SW 1271 (cell line): ENCODE measurements around the gene MAF.

ENCODE experiments used
- DNase-seq, 2 experiments: peaks; one replicate each; lab custom pipeline; 2025; lab: John Stamatoyannopoulos, UW

The MAF gene

GRCh38 chr16:79589601-79590102 lies 10.9 kb downstream of the MAF start:
- DNase-seq, result no peak

- no peak for DNase-seq
These were observed 12.6 kb downstream of the MAF start for GRCh38 chr16:79587897-79588296.

- no peak for DNase-seq
These were observed 13.2 kb downstream of the MAF start for GRCh38 chr16:79587296-79587695.

GRCh38 chr16:79582789-79583188 lies 17.7 kb downstream of the MAF start:
- no peak for DNase-seq

GRCh38 chr16:79580453-79581191 lies 19.9 kb downstream of the MAF start:
- no peak for DNase-seq

GRCh38 chr16:79576602-79577001 lies 23.9 kb downstream of the MAF start:
- DNase-seq, result no peak

GRCh38 chr16:79573884-79574283 lies 26.7 kb downstream of the MAF start:
- DNase-seq, result no peak

GRCh38 chr16:79573071-79573470 lies 27.5 kb downstream of the MAF start:
- DNase-seq, result no peak

DNA sequence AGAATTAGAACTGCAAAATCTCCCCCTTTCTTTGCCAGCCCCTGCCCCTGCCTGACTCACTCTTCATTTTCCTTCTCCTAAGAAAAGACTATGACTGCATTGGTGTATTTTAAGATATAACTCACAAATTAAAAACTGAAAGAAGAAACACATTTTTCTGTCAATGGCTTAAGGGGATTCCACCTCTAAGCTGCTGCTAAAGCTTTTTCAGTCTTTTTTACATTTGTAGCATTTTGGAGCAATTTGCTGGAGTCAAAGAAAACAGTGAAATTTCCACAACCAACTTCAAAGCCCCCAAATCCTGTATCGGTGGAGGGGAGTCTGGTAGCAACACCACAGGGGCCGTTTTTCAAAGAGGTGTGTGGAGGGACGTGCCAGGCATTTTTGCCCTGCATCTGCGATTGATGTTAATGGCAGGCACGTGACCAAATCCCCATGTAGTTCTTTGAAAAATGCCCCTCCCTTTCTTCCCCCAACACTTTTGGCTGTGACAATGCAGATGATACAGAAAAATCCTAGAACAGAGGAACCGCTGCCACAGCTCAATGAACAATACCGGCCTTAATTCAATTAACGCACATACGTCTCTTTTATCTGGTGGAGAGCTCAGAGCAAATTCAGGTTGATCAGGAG lies 28.5 kb downstream of the MAF start:
- no peak for DNase-seq

DNA sequence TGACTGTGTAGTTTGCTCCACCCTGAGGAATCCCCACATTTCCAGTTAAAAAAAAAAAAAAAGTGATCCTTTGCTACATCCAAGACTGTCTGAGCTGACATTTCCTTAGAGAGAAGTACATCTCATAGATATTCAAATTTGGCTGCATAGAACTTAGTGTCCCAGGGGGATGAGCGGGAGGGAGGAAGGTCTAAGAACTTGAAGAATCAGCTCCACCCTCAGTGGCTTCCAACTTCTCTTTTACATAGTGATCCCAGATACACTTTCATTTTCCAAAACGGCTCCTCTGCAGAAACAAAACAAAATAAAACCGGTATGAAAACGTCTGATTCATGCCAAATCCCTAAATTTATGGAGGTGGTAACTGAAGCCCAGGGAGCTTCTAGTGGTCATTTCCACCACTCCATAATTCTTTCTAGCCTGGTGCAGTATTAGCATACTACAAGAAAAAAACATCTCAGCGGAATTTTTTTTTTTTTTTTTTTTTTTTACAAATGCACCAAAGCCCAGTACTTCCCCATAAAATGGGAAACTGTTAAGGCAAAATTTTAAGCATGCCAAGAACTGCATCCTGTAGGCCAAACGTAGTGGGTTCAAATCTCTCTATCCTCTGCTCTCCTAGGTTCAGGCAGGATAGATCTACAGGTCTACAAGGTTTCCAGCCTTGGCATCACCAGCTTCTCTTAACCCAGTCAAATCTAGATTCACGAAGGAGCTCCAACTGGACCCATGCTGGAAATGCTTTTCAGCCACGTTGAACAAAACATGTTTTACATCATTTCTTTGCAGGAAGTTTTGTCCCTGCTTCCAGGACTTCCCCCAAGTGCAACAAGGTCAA lies 29.3 kb downstream of the MAF start:
- no peak for DNase-seq

- no peak for DNase-seq
These were observed 35.8 kb downstream of the MAF start for GRCh38 chr16:79564671-79565107.

DNA sequence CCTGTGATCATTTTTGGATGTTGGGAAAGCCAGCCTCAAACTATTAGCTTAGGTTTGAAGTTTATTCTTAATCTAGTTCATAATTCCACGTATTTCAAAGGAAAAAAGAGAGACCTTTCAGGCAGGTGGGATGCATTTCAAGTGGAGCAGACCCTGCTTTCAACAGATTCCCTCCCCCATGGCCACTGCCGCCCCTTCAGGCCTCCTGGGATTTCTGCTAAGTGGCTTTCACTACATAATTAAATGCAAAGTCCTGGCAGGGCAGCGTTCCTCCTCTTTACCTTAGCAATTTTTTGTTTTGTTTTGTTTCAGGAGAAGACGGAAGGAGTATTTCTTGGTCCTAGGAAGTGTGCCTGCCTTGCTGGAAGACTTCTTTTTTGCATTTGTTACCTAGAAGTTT lies 36.6 kb downstream of the MAF start:
- DNase-seq, result no peak

DNA sequence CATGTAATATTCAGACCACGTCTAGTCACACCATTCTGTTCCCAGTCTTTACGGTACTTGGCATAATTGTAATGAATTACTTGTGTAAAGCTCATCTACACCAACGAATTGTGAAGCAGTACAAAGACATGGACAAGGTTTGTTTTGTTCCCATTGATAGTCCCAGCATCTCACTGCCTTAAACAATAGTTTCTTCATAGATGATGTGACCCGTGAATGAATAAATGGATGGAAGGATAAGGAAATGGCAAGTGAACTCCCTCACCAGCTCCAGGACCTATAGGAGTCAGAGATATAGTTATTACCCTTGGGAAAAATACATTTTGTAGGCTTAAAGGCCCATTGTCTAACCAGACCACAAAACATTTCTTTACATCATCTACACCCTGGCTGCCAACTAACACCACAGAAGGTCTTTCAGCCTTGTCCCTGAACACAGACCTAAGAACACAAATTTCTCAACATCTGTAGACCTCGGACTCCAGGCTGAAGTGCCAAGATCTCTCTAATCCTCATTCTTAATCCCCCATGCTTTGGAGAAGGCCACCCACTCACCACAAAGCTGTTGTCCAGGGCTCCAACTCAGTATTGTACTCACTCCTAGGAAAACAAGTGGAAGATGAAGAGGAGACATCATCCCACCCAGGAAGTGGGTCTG lies 38.2 kb downstream of the MAF start:
- no peak for DNase-seq

DNA sequence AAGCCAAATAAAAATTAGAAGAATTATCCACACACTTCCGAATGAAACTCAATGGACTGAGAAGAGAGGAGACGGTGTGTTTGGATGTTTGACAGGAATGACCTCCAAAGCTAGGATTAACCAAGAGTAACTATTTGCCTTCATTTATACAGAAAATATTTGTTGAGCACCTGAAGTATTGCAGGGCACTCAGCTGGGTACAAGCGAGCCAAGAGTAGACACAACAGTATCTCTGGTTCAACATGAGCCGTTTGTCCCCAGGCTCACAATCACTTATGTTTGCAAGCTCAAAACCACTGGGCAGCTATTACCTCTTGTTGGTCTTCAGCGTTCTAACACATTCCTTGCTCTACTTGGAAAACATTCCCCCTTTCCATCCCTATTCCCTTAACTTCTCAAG lies 38.8 kb downstream of the MAF start:
- DNase-seq, result no peak

- no peak for DNase-seq
These were observed 39.6 kb downstream of the MAF start for GRCh38 chr16:79560923-79561322.

DNA sequence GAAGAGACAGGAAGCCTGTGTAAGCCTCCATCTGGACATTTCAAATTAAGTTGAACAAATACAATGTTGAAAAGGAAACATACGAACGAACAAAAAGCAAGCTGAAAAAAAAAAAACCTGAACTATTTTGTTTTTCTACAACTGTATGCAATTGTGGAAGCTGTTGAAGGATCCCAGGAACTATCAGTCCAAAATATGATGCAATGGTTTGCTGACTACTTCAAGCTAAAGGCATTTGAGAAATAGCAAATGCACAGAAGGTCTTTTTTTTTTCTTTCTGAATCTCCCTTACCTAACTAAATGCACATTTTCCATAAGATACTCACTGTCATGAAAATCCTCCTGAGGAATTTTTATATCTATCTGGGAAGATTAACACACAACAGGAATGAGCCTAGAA lies 40.2 kb downstream of the MAF start:
- no peak for DNase-seq

- no peak for DNase-seq
These were observed 41.0 kb downstream of the MAF start for GRCh38 chr16:79559532-79559931.

DNA sequence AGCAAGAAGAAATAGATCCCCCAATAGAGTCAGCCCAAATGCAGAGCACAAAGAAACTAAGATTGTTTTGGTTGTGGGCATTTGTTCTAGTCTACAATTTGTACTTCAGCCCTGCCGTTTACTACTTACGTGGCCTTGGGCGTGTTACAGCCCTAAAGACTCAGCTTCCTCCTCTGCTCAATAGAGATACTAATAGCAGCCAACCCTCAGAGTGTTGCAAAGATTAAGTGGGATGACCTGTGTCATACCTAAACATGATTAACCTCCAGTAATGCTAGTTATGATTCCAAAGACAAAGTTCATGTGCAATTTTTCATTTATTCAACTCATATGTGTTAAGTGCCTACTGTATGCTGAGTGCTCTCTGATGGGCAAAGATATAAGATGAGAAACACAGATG lies 43.1 kb downstream of the MAF start:
- no peak for DNase-seq

DNA sequence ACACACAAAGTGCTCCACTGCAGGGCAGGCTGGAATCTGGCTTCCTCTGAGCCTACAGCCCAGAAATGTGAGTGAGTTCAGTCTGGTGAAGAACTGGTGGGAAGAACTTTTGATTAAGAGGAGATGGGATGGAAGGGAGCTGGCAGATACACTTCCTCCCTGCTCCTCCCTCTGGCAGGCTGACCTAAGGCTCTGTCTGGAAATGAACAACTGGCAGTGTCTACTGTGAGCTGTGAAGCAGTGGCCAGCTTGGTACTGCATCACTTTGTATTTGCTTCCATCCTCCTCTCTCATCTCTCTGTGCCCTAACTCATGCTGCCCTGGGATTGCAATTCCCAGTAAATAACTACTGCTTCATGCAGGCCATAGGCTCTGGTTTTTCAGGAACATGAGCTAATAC lies 45.6 kb downstream of the MAF start:
- no peak for DNase-seq

- DNase-seq, result no peak
These were observed 50.2 kb downstream of the MAF start for GRCh38 chr16:79550373-79550772.

DNA sequence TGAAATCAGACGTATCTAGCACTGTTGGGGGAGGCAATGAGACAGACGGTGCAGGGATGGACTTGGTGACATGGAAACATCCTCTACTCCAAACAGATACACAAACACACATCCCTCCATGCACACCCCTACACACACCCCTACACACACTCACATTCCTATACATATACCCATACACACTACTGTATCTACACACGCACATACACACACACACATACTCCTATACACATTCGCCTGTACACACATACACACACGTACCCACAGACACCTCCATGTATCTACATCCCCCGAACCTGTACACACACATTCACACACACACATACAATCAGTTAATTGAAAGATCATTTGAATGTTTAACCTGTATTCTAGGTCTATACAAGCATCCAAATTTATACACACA lies 53.5 kb downstream of the MAF start:
- DNase-seq, result no peak
